Mucosa of descending colon (tissue), 3 donors: ENCODE measurements around the gene FGF12. TPM values are rescaled to one million over a fixed set of nuclear protein-coding genes. Genes with fewer than 3 reads are reported as not detected.
"Not testable (repeated sequence)": the region's sequence is repeated elsewhere in the genome, so short reads cannot be mapped to it uniquely, and the experiment has no call there.

ENCODE experiments used
- ATAC-seq: fragments of 200-7000 bp; cut with Tn5 transposase; one replicate; pipeline ENCODE4 v1.9.1; 2020; ENCODE audit warnings: mild to moderate bottlenecking, moderate library complexity
- DNase-seq, 3 donors: peaks; one replicate each; pipeline ENCODE4 v3.0.0-alpha.2; 2020
- H3K36me3 ChIP-seq: fragments of 200-600 bp; one replicate; pipeline ENCODE4 v1.8.0; 2021; ENCODE audit warnings: low read depth, mild to moderate bottlenecking
- H3K4me1 ChIP-seq: fragments of 200-600 bp; one replicate; pipeline ENCODE4 v1.8.0; 2021; ENCODE audit warnings: low read depth, mild to moderate bottlenecking
- H3K4me3 ChIP-seq: fragments of 200-600 bp; one replicate; pipeline ENCODE4 v1.8.0; 2021; ENCODE audit warnings: mild to moderate bottlenecking
- H3K9me3 ChIP-seq: fragments of 200-600 bp; one replicate; pipeline ENCODE4 v1.8.0; 2021; ENCODE audit warnings: mild to moderate bottlenecking
- CTCF ChIP-seq: fragments of 200-600 bp; IDR thresholded peaks from one replicate; pipeline ENCODE4 v1.8.0; 2022; ENCODE audit warnings: antibody characterized with exemption, mild to moderate bottlenecking
- intact Hi-C, 2 donors: fragments of 100-400 bp; cut with DNase I in 1 of 2; cut with micrococcal nuclease in 1 of 2; formaldehyde crosslinking; loops; one replicate each; pipeline versions ENCODE4 v1.11.0 to v1.11.1; 2022; cut with DNase I, micrococcal nuclease
- total RNA-seq, 3 donors: library from RNA; stranded (reverse); fragmentation: NEBNext Ultra II Directional in 2 of 3; extraction: Animal tissue kit (Norgen Biotek cat#: 25700) in 2 of 3; gene quantifications; one replicate each; pipeline versions ENCODE4 v1.2.1 to v1.2.4, GENCODE V29; 2021 to 2023
- donor health status: DM: no; HTN: no; CAD: no; lungs with moderate emphysema.
- donor health status: DM: no; HTN: no; CAD: no.
- donor health status: DM: no; HTN: yes; CAD: no.

FGF12 gene
- total RNA-seq, 3 donors from 2014 or later, result 0.35 to 3.3 (median 0.58) TPM

GRCh38 chr3:192747746-192748145 is 20.4 kb upstream of the FGF12 start:
- H3K4me1 ChIP-seq, result no peaks in the 10 kb centered on the region
- DNase-seq, result no peak
- H3K4me3 ChIP-seq, result no peak overlapping the region

GRCh38 chr3:192747145-192747544 is 19.8 kb upstream of the FGF12 start:
- Histone ChIP-seq H3K4me1 (no peaks in the 10 kb centered on the region), H3K36me3 (no peaks in the 10 kb centered on the region), H3K9me3 (no peaks in the 10 kb centered on the region), H3K4me3 (no peak overlapping the region)
- DNase-seq (no peak), ATAC-seq (no peak)
- intact Hi-C loops, result no loop called here
- TF ChIP-seq CTCF, result no peak

More at GRCh38 chr3:192747746-192748145, 20.4 kb upstream of the FGF12 start:
- Histone ChIP-seq H3K36me3 (no peaks in the 10 kb centered on the region), H3K9me3 (no peaks in the 10 kb centered on the region)
- intact Hi-C loops, result no loop called here
- ATAC-seq, result no peak
- TF ChIP-seq CTCF, result no peak

GRCh38 chr3:192745150-192745549 is 17.8 kb upstream of the FGF12 start:
- DNase-seq (no peak), ATAC-seq (no peak)
- Histone ChIP-seq H3K4me1 (no peaks in the 10 kb centered on the region), H3K9me3 (no peaks in the 10 kb centered on the region), H3K36me3 (no peaks in the 10 kb centered on the region), H3K4me3 (no peak overlapping the region)
- intact Hi-C loops, result no loop called here
- no peak for TF ChIP-seq CTCF

- DNase-seq, H3K4me3 ChIP-seq, intact Hi-C loops, H3K9me3 ChIP-seq, ATAC-seq, H3K36me3 ChIP-seq, H3K4me1 ChIP-seq: not testable (repeated sequence)
These were observed 17.3 kb upstream of the FGF12 start for GRCh38 chr3:192744604-192745003.

- TF ChIP-seq CTCF, result no peak
- intact Hi-C loops, result no loop called here
- no peaks in the 10 kb centered on the region for H3K36me3 ChIP-seq
- H3K4me1 ChIP-seq, result no peaks in the 10 kb centered on the region
- no peak for DNase-seq
- H3K4me3 ChIP-seq, result no peak overlapping the region
- no peak for ATAC-seq
- H3K9me3 ChIP-seq, result no peaks in the 10 kb centered on the region
These were observed 10.2 kb upstream of the FGF12 start for GRCh38 chr3:192737506-192737905.

- no peak for ATAC-seq
- intact Hi-C loops, result no loop called here
These were observed 3.9 kb upstream of the FGF12 start for GRCh38 chr3:192731233-192731632.

More at GRCh38 chr3:192731233-192731632, 3.9 kb upstream of the FGF12 start:
- no peaks in the 10 kb centered on the region for H3K36me3 ChIP-seq
- no peak for TF ChIP-seq CTCF
- H3K4me3 ChIP-seq, result no peak overlapping the region
- DNase-seq, result no peak
- no peaks in the 10 kb centered on the region for H3K9me3 ChIP-seq
- no peaks in the 10 kb centered on the region for H3K4me1 ChIP-seq
